LHCN-M2 (cell line): ENCODE measurements around the gene SVIL. TPM values are rescaled to one million over a fixed set of nuclear protein-coding genes. Genes with fewer than 3 reads are reported as not detected.
"Not testable (repeated sequence)": the region's sequence is repeated elsewhere in the genome, so short reads cannot be mapped to it uniquely, and the experiment has no call there.

ENCODE experiments used
- DNase-seq: peaks from one replicate; pipeline ENCODE4 v3.0.0-alpha.2; 2012; ENCODE audit warnings: low read depth
- total RNA-seq: library from RNA; depleted of rRNA; stranded (reverse); fragments of >200 nt; gene quantifications from 2 replicates; pipeline ENCODE4 v1.2.3, GENCODE V29; 2014

The SVIL gene
- total RNA-seq, 1 experiment from 2014 or later, result 3.7 TPM

GRCh38 chr10:29578457-29578856 lies 56.3 kb downstream of the SVIL start:
- DNase-seq, result no peak

GRCh38 chr10:29576681-29577080 lies 58.1 kb downstream of the SVIL start:
- DNase-seq, result no peak

- DNase-seq, result no peak
Measured at GRCh38 chr10:29575098-29575455, 59.7 kb downstream of the SVIL start.

DNA sequence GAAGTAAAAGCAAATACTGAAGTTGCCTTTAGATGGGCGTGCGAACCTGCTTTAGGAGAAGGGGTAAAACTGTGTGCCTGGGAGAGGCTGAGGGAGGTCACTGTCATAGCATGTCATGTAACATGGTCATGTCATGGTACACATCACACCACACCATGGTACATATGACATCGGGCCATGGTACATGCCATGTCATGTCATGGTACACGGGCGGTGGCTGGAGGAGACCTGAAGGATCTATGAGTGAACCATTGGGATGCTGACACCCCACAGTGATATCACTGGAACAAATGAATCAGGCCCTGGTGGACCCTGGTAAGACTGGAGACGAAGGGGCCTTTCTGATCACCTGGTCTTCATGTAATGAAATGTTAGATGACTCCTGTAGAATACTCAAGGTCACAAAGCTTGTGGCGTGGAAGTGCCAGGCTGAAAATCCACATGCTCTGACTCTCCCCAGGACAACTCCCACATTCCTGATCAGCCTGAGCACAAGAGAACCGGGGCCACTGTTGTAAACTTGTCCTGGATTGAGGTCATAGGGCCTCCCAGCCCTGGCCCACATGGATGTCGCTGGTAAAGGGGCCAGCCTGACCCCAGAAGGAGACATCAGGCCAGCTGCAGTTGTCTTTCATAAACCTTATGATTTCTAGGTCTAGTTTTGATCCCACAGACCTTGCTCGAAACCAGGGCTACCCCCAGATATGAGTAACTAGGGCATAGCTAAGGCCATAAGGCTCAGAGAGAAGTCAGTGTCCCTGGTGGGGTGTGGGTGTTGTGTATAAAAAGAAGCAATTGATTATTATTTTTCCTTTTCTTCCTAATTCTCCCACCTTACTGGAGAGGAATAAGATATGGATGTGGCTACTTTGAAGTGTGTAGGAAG lies 60.3 kb downstream of the SVIL start:
- not testable (repeated sequence) for DNase-seq

DNA sequence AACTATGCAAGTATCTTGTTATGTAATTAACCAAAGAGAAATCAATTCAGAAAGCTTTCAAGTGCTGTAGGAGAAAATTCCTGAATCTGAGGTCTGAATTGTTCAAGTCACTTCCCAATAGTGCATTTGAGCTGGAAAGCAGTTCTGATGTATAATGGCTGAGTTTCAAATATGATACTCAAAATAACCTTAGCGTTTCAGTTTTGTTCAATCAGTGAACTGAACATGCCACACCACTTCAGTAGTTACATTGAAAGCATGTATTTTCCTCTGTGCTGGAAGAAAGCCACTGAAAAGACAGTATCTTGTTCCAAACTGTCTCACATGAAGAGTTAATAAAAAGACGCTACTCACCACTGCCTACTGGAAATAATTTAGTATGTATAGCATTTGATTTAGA lies 64.5 kb downstream of the SVIL start:
- not testable (repeated sequence) for DNase-seq

DNA sequence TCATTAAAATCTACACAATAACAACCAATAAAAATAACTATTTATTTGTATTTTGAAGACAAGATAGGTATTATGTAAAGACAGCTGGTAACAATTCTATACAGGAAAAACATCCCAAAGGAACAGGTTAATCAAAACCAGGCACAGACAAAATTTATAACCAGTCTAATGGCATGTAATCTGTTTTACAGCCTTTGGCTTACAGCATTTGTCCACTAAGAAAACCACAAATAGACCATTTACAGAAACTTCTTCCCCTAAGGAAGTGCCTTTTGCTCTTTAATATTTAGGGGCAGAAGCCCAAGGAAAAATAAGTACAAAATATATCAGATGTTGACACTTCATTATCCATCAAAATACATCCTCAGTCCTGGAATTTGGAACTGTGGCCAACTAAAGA lies 65.0 kb downstream of the SVIL start:
- no peak for DNase-seq

GRCh38 chr10:29567003-29567402 lies 67.8 kb downstream of the SVIL start:
- DNase-seq, result no peak

- DNase-seq, result not testable (repeated sequence)
Measured at GRCh38 chr10:29566209-29566608, 68.6 kb downstream of the SVIL start.

DNA sequence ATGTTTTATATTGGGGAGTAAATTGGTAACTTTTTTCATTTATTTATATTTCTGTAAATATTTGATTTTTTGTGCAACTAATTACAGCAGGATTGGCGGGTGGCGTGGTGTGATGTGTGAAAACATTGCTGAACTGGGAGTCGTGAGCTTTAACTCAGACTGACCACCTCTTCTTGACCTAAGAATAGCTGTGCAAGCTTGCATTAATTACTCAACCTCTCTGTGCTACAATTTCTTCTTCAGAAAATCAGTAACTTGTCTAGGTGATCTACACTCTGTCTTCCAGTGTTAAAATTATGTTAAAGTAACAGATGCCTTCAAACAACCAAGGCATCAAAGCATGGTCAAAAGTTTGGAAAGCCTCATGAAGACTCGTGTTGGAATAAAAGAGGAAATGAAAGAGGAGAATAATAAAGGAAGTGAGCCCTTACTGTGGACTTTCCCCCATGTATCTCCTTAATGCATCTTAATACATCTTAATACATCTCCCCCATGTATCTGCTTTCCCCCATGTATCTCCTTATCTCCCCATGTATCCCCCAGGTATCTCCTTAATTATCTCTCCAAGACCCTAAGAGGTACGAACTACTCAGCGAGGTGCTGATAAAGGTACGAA lies 71.2 kb downstream of the SVIL start:
- no peak for DNase-seq

GRCh38 chr10:29563006-29563405 lies 71.8 kb downstream of the SVIL start:
- DNase-seq, result not testable (repeated sequence)

DNA sequence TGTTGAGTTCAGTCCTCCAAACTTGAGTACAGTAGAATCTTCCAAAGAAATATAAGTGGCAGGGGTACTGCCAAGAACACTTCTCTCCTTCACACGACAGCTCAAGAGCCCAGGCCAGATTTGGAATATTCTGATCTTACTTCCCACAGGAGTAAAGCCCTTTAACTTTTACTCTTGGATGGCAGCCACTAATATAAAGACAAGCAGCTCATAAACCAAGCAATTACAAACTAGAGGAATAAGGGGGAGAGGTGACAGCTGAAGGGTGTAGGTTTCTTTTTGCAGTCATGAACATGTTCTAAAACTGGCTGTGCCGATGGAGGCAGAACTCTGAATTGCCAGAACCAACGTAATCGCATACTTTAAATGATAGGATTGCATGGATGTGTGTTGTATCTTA lies 74.8 kb downstream of the SVIL start:
- peak; percentile 26 for DNase-seq

GRCh38 chr10:29557665-29558064 lies 77.1 kb downstream of the SVIL start:
- no peak for DNase-seq

DNA sequence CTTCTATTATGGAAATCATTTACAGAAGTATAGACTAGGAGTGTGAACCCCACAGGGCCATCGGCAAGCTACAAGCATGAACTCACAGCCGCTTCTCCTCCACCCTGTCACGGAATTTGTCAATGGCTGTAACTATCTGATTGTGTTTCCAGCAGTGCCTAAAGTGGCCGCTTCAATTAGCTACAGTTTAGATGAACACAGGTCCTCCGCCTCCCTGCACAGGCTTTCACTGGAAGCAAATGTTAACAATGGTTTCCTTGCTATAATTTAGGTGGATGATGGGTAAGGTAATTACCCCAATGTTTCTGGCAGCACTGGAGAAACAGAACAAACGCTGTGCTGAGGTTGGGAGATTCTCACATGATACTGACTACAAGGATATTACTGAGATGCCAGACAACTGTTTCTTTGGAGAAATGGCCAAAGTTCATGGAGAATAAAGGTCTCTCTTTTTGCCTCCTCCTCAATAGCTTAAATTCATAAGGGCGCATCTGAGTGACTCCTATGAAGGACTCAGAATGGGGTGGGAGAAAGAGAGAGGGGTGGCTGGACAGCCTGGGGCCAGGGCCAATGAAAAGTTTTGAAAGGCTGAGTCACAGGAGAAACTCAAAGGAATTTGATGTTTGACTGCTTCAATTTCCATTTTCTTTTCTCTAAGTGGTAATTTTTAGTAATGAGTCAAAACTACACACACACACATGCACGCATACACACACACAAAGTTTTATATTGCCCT lies 78.9 kb downstream of the SVIL start:
- peak; percentile 71 for DNase-seq

DNA sequence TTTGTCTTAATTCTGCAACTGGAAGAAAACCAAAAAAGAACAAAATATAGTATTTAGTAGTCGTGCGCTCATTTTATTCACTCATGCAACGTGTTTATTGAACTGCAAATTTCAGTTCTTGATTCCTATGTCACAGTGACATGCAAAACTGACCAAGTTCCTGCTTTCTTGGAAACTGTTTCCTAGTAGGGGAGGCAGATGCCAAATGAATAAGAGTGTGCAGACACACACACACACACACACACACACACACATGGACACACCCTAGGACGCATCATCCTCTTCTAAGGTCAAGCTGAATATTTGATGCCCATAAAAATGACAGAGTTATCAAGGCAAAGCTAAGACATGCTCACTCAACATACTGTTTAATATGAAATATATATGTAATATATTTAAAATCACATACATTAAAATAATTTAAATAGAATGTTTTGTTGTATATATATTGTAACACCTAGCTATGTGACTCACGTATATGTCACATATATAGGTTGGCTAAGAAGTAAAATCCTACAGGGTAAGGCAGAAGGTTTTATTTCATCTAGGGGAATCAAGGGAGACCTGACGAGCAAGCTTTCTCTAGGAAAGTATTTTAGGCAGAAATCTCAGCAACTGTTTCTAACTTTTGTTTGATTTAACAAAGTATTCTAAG lies 79.6 kb downstream of the SVIL start:
- peak; percentile 22 for DNase-seq

DNA sequence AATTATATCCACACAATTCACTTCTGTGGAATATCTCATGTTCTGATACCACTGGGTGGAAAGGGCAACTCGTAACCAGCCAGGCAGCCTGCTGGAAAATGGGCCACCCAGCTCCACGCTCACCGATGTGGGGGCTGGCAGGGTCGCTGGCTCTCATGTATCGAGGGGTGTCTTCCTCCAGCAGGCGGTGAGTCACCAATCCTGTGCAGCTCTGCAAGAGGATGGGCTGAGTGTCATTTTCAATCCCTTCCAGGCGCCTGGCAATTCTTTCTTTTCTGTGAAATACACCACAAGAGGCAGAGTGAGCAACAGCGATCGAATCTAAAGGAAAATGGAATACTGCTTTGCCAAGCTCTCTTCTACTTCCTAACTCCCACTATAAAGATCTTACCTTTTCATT lies 80.1 kb downstream of the SVIL start:
- DNase-seq, result no peak

- DNase-seq, result no peak
Measured at GRCh38 chr10:29553544-29554250, 81.1 kb downstream of the SVIL start.

- not testable (repeated sequence) for DNase-seq
Measured at GRCh38 chr10:29553116-29553515, 81.7 kb downstream of the SVIL start.

DNA sequence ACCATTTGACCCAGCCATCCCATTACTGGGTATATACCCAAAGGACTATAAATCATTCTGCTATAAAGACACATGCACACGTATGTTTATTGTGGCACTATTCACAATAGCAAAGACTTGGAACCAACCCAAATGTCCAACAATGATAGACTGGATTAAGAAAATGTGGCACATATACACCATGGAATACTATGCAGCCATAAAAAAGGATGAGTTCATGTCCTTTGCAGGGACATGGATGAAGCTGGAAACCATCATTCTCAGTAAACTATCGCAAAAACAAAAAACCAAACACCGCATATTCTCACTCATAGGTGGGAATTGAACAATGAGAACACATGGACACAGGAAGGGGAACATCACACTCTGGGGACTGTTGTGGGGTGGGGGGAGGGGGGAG lies 85.3 kb downstream of the SVIL start:
- DNase-seq, result not testable (repeated sequence)

GRCh38 chr10:29546773-29547313 lies 87.9 kb downstream of the SVIL start:
- no peak for DNase-seq

DNA sequence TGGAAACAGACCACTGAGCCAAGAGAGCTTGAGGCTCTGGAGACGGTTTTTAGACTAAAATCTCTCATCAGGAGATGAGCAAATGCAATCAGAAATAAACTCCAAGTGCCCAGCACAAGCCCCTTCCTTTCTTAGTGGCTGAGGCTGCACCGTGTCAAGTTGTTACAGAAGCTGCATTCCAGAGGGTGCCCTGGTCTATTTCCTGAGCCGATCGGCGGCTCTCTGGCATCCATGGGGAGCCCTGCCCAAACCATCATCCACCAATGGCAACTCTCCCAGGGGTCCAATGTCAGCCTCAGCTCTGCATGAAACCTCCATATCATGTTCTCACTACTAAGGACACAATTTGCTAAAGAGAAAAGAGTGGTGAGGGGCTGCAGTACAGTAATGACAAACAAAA lies 89.6 kb downstream of the SVIL start:
- no peak for DNase-seq

GRCh38 chr10:29543715-29544114 lies 91.1 kb downstream of the SVIL start:
- DNase-seq, result no peak
